Ishikawa (cell line): Measurements from ENCODE around the gene MB.

ENCODE experiments used
- CEBPB ChIP-seq: IDR thresholded peaks from 2 replicates; pipeline ENCODE4 v1.6.1; 2012
- CREB1 ChIP-seq: IDR thresholded peaks from 2 replicates; pipeline ENCODE4 v1.6.1; 2012; ENCODE audit warnings: low read depth
- EGR1 ChIP-seq: IDR thresholded peaks from 2 replicates; pipeline ENCODE4 v1.6.1; 2012
- EP300 ChIP-seq: IDR thresholded peaks from 2 replicates; pipeline ENCODE4 v1.6.1; 2012; ENCODE audit warnings: borderline replicate concordance
- FOXM1 ChIP-seq: IDR thresholded peaks from 2 replicates; pipeline ENCODE4 v1.6.1; 2012; ENCODE audit warnings: low read depth, borderline replicate concordance
- NFIC ChIP-seq: IDR thresholded peaks from 2 replicates; pipeline ENCODE4 v1.6.1; 2012
- RAD21 ChIP-seq: IDR thresholded peaks from 2 replicates; pipeline ENCODE4 v1.6.1; 2012; ENCODE audit warnings: low read depth
- REST ChIP-seq: IDR thresholded peaks from 2 replicates; pipeline ENCODE4 v1.6.1; 2012; ENCODE audit warnings: low read depth, mild to moderate bottlenecking
- TAF1 ChIP-seq: IDR thresholded peaks from 2 replicates; pipeline ENCODE4 v1.6.1; 2012; ENCODE audit warnings: low read depth, mild to moderate bottlenecking
- TCF12 ChIP-seq: IDR thresholded peaks from 2 replicates; pipeline ENCODE4 v1.6.1; 2012; ENCODE audit warnings: low read depth
- TEAD4 ChIP-seq: IDR thresholded peaks from 2 replicates; pipeline ENCODE4 v1.6.1; 2012
- USF1 ChIP-seq: IDR thresholded peaks from 2 replicates; pipeline ENCODE4 v1.6.1; 2012
- YY1 ChIP-seq: IDR thresholded peaks from 2 replicates; pipeline ENCODE4 v1.6.1; 2012; ENCODE audit warnings: low read depth
- ZBTB7A ChIP-seq: IDR thresholded peaks from 2 replicates; pipeline ENCODE4 v1.6.1; 2012; ENCODE audit warnings: low read depth
- TF ChIP-seq, protein P1 (sequence below): IDR thresholded peaks from 2 replicates; pipeline ENCODE4 v1.6.1; 2012

MB gene

GRCh38 chr22:35568751-35569739 is 48.1 kb downstream of the MB start:
- TF ChIP-seq RAD21 (no peak), NFIC (peak; percentile 50; the same call in 1 of the 2 replicates), YY1 (no peak), USF1 (no peak), CEBPB (no peak), REST (no peak)

GRCh38 chr22:35567351-35568141 is 49.6 kb downstream of the MB start:
- no peak for TF ChIP-seq TCF12
- no peak for TF ChIP-seq TAF1
- TF ChIP-seq ZBTB7A = no peak
- no peak for TF ChIP-seq YY1
- TF ChIP-seq EP300 = no peak
- no peak for TF ChIP-seq NFIC
- no peak for TF ChIP-seq USF1
- TF ChIP-seq, protein P1, sequence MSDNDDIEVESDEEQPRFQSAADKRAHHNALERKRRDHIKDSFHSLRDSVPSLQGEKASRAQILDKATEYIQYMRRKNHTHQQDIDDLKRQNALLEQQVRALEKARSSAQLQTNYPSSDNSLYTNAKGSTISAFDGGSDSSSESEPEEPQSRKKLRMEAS = no peak

- no peak for TF ChIP-seq FOXM1
These were observed 51.9 kb downstream of the MB start for GRCh38 chr22:35564975-35565867.

GRCh38 chr22:35563211-35563610 is 53.9 kb downstream of the MB start:
- TF ChIP-seq TAF1 = no peak
- TF ChIP-seq NFIC = no peak
- no peak for TF ChIP-seq TEAD4
- TF ChIP-seq EGR1 = no peak
- no peak for TF ChIP-seq TCF12
- TF ChIP-seq ZBTB7A = no peak
- no peak for TF ChIP-seq REST
- no peak for TF ChIP-seq EP300
- no peak for TF ChIP-seq RAD21

- TF ChIP-seq CEBPB (no peak), EGR1 (peak; percentile 81), USF1 (no peak), TCF12 (no peak; the same call in 1 of the 2 replicates), TEAD4 (peak; percentile 76), REST (no peak), CREB1 (no peak), EP300 (no peak), NFIC (no peak), ZBTB7A (0 out of 2 replicates have a peak, but pooled peaks have one; percentile 61), YY1 (no peak)
- TF ChIP-seq, protein P1 = peak; percentile 50
These were observed 55.2 kb downstream of the MB start for GRCh38 chr22:35561796-35562526.
